ENCODE results near the gene IMP4. TPM values are rescaled to one million over a fixed set of nuclear protein-coding genes. Genes with fewer than 3 reads are reported as not detected.

Gene IMP4
- total RNA-seq, 1 donor from 2014 or later: 48.5 TPM

- Mint-ChIP-seq H3K36me3 (ENCODE audit: unreplicated experiment) (peaks cover 13% of the 10 kb centered on the region), H3K4me1 (ENCODE audit: unreplicated experiment) (peaks cover 26% of the 10 kb centered on the region), H3K27me3 (ENCODE audit: unreplicated experiment) (peaks cover 13% of the 10 kb centered on the region), H3K27ac (ENCODE audit: unreplicated experiment) (peak overlapping the region; percentile 80), H3K9me3 (ENCODE audit: unreplicated experiment) (no peaks in the 10 kb centered on the region), H3K4me3 (ENCODE audit: unreplicated experiment) (peak overlapping the region; percentile 75)
- DNase-seq (ENCODE audit: extremely low spot score, unreplicated experiment): peak; percentile 73
- no peak for TF ChIP-seq CTCF (IDR thresholded peaks at IDR 0.05)
These were observed 6.4 kb upstream of the IMP4 start for GRCh38 chr2:130336150-130336876.

- Mint-ChIP-seq H3K9me3 (ENCODE audit: unreplicated experiment) (no peaks in the 10 kb centered on the region), H3K4me3 (ENCODE audit: unreplicated experiment) (peak overlapping the region; percentile 75)
- peak; percentile 94 for DNase-seq (ENCODE audit: extremely low spot score, unreplicated experiment)
These were observed 5.6 kb upstream of the IMP4 start for GRCh38 chr2:130336877-130337734.

GRCh38 chr2:130337735-130338325, 4.9 kb upstream of the IMP4 start:
- Mint-ChIP-seq H3K4me1 (ENCODE audit: unreplicated experiment) (peaks cover 27% of the 10 kb centered on the region), H3K27me3 (ENCODE audit: unreplicated experiment) (peaks cover 7% of the 10 kb centered on the region), H3K27ac (ENCODE audit: unreplicated experiment) (peak overlapping the region; percentile 80), H3K4me3 (ENCODE audit: unreplicated experiment) (peak overlapping the region; percentile 75), H3K9me3 (ENCODE audit: unreplicated experiment) (no peaks in the 10 kb centered on the region), H3K36me3 (ENCODE audit: unreplicated experiment) (peaks cover 13% of the 10 kb centered on the region)
- TF ChIP-seq CTCF (IDR thresholded peaks at IDR 0.05): no peak
- DNase-seq (ENCODE audit: extremely low spot score, unreplicated experiment): no peak

More at GRCh38 chr2:130336877-130337734, 5.6 kb upstream of the IMP4 start:
- Mint-ChIP-seq H3K27me3 (ENCODE audit: unreplicated experiment) (peaks cover 10% of the 10 kb centered on the region), H3K36me3 (ENCODE audit: unreplicated experiment) (peaks cover 13% of the 10 kb centered on the region), H3K4me1 (ENCODE audit: unreplicated experiment) (peaks cover 31% of the 10 kb centered on the region), H3K27ac (ENCODE audit: unreplicated experiment) (peak overlapping the region; percentile 80)
- peak; percentile 8 for TF ChIP-seq CTCF (IDR thresholded peaks at IDR 0.05)

GRCh38 chr2:130338793-130339345, 3.8 kb upstream of the IMP4 start:
- TF ChIP-seq CTCF (IDR thresholded peaks at IDR 0.05): no peak
- peak; percentile 75 for DNase-seq (ENCODE audit: extremely low spot score, unreplicated experiment)
- H3K27me3 Mint-ChIP-seq (ENCODE audit: unreplicated experiment): peaks cover 7% of the 10 kb centered on the region
- H3K27ac Mint-ChIP-seq (ENCODE audit: unreplicated experiment): no peak overlapping the region
- H3K4me3 Mint-ChIP-seq (ENCODE audit: unreplicated experiment): no peak overlapping the region
- peaks cover 32% of the 10 kb centered on the region for H3K4me1 Mint-ChIP-seq (ENCODE audit: unreplicated experiment)
- peaks cover 13% of the 10 kb centered on the region for H3K36me3 Mint-ChIP-seq (ENCODE audit: unreplicated experiment)
- no peaks in the 10 kb centered on the region for H3K9me3 Mint-ChIP-seq (ENCODE audit: unreplicated experiment)

Data from osteocyte (in vitro differentiated cells).